ENCODE results near the gene TIGD2.

The TIGD2 gene

GRCh38 chr4:89117115-89117514 is 5.8 kb downstream of the TIGD2 start:
- H2BK5ac ChIP-seq (ENCODE audit: low read length), result no peak overlapping the region
- no peak overlapping the region for H3K23ac ChIP-seq (ENCODE audit: low read depth, low read length, poor library complexity)
- WGBS, 2 donors (ENCODE audit: extremely low coverage in 2 of 2, insufficient read length in 2 of 2, insufficient replicate concordance in 1 of 2), result no CpG with 5 or more reads among the region's 3 CpGs

GRCh38 chr4:89119166-89119565 is 7.8 kb downstream of the TIGD2 start:
- Histone ChIP-seq H2BK12ac (ENCODE audit: low read length) (no peak overlapping the region), H2BK15ac (ENCODE audit: low read length) (no peak overlapping the region), H3K27me3 (ENCODE audit: control insufficient read depth in 3 of 3, insufficient read depth in 3 of 3, low read depth in 1 of 3, low read length in 3 of 3) (no peaks in the 10 kb centered on the region), H3K9ac (ENCODE audit: low read depth, low read length, poor library complexity) (no peak overlapping the region), H4K8ac (ENCODE audit: low read depth, low read length) (no peak overlapping the region), H3K27ac (replicated peaks; ENCODE audit: low read length) (no peak overlapping the region), H3K14ac (ENCODE audit: low read length) (no peak overlapping the region), H2AK5ac (ENCODE audit: low read depth, low read length) (no peak overlapping the region), H2BK5ac (ENCODE audit: low read length) (no peak overlapping the region), H3K36me3 (replicated peaks in 1 of 2; ENCODE audit: control insufficient read depth in 2 of 2, insufficient read depth in 2 of 2, low read length in 2 of 2) (peaks cover under 1 to 19% of the 10 kb centered on the region in 2 donors), H3K4me3 (ENCODE audit: low read length in 2 of 2) (no peak overlapping the region), H3K4ac (ENCODE audit: low read length) (no peak overlapping the region), H3K9me3 (replicated peaks in 1 of 2; ENCODE audit: control insufficient read depth in 2 of 2, insufficient read depth in 1 of 2, low read depth in 1 of 2, low read length in 2 of 2) (peaks cover under 1 to 2% of the 10 kb centered on the region in 2 donors), H3K4me2 (ENCODE audit: insufficient read depth, low read length, poor library complexity, severe bottlenecking) (no peak overlapping the region), H2AFZ (ENCODE audit: low read length) (no peak overlapping the region), H3K79me1 (ENCODE audit: low read depth, low read length) (no peaks in the 10 kb centered on the region), H3K18ac (ENCODE audit: low read length) (no peak overlapping the region), H3K4me1 (ENCODE audit: control insufficient read depth in 2 of 2, insufficient read depth in 1 of 2, low read depth in 1 of 2, low read length in 2 of 2) (no peaks in the 10 kb centered on the region), H2BK120ac (ENCODE audit: low read depth, low read length) (no peak overlapping the region), H3K23ac (ENCODE audit: low read depth, low read length, poor library complexity) (no peak overlapping the region), H4K91ac (ENCODE audit: low read depth, low read length, poor library complexity) (no peak overlapping the region)
- DNase-seq (ENCODE audit: low spot score), result no peak
- no CpG with 5 or more reads among the region's 1 CpG for WGBS, 2 donors (ENCODE audit: extremely low coverage in 2 of 2, insufficient read length in 2 of 2, insufficient replicate concordance in 1 of 2)

More at GRCh38 chr4:89117115-89117514, 5.8 kb downstream of the TIGD2 start:
- peaks cover 2 to 35% of the 10 kb centered on the region in 2 donors for H3K36me3 ChIP-seq (replicated peaks in 1 of 2; ENCODE audit: control insufficient read depth in 2 of 2, insufficient read depth in 2 of 2, low read length in 2 of 2)
- no peak overlapping the region for H3K9ac ChIP-seq (ENCODE audit: low read depth, low read length, poor library complexity)
- H2BK15ac ChIP-seq (ENCODE audit: low read length), result no peak overlapping the region
- H3K4me2 ChIP-seq (ENCODE audit: insufficient read depth, low read length, poor library complexity, severe bottlenecking), result no peak overlapping the region
- peaks cover 0 to 13% of the 10 kb centered on the region in 2 donors for H3K9me3 ChIP-seq (replicated peaks in 1 of 2; ENCODE audit: control insufficient read depth in 2 of 2, insufficient read depth in 1 of 2, low read depth in 1 of 2, low read length in 2 of 2)
- no peak overlapping the region for H3K27ac ChIP-seq (replicated peaks; ENCODE audit: low read length)
- H3K4me3 ChIP-seq (ENCODE audit: low read length in 2 of 2), result no peak overlapping the region
- no peak overlapping the region for H2BK12ac ChIP-seq (ENCODE audit: low read length)
- H3K18ac ChIP-seq (ENCODE audit: low read length), result no peak overlapping the region
- H3K79me1 ChIP-seq (ENCODE audit: low read depth, low read length), result no peaks in the 10 kb centered on the region
- H3K4me1 ChIP-seq (ENCODE audit: control insufficient read depth in 2 of 2, insufficient read depth in 1 of 2, low read depth in 1 of 2, low read length in 2 of 2), result peaks cover 0 to 3% of the 10 kb centered on the region in 2 donors
- H3K14ac ChIP-seq (ENCODE audit: low read length), result no peak overlapping the region
- H4K8ac ChIP-seq (ENCODE audit: low read depth, low read length), result no peak overlapping the region
- H2AK5ac ChIP-seq (ENCODE audit: low read depth, low read length), result no peak overlapping the region
- H2AFZ ChIP-seq (ENCODE audit: low read length), result no peak overlapping the region
- no peak overlapping the region for H3K4ac ChIP-seq (ENCODE audit: low read length)
- H2BK120ac ChIP-seq (ENCODE audit: low read depth, low read length), result no peak overlapping the region
- no peaks in the 10 kb centered on the region for H3K27me3 ChIP-seq (ENCODE audit: control insufficient read depth in 3 of 3, insufficient read depth in 3 of 3, low read depth in 1 of 3, low read length in 3 of 3)
- no peak for DNase-seq (ENCODE audit: low spot score)
- no peak overlapping the region for H4K91ac ChIP-seq (ENCODE audit: low read depth, low read length, poor library complexity)

GRCh38 chr4:89119836-89120235 is 8.5 kb downstream of the TIGD2 start:
- Histone ChIP-seq H3K4me1 (ENCODE audit: control insufficient read depth in 2 of 2, insufficient read depth in 1 of 2, low read depth in 1 of 2, low read length in 2 of 2) (no peaks in the 10 kb centered on the region), H3K4me3 (ENCODE audit: low read length in 2 of 2) (no peak overlapping the region), H3K9ac (ENCODE audit: low read depth, low read length, poor library complexity) (no peak overlapping the region), H3K27me3 (ENCODE audit: control insufficient read depth in 3 of 3, insufficient read depth in 3 of 3, low read depth in 1 of 3, low read length in 3 of 3) (no peaks in the 10 kb centered on the region), H3K79me1 (ENCODE audit: low read depth, low read length) (no peaks in the 10 kb centered on the region), H2AK5ac (ENCODE audit: low read depth, low read length) (no peak overlapping the region), H3K4ac (ENCODE audit: low read length) (no peak overlapping the region), H2BK12ac (ENCODE audit: low read length) (no peak overlapping the region), H4K91ac (ENCODE audit: low read depth, low read length, poor library complexity) (no peak overlapping the region), H3K18ac (ENCODE audit: low read length) (no peak overlapping the region), H3K27ac (replicated peaks; ENCODE audit: low read length) (no peak overlapping the region), H2BK120ac (ENCODE audit: low read depth, low read length) (no peak overlapping the region), H3K14ac (ENCODE audit: low read length) (no peak overlapping the region), H2BK15ac (ENCODE audit: low read length) (no peak overlapping the region), H2BK5ac (ENCODE audit: low read length) (no peak overlapping the region), H4K8ac (ENCODE audit: low read depth, low read length) (no peak overlapping the region), H3K4me2 (ENCODE audit: insufficient read depth, low read length, poor library complexity, severe bottlenecking) (no peak overlapping the region), H3K23ac (ENCODE audit: low read depth, low read length, poor library complexity) (no peak overlapping the region), H2AFZ (ENCODE audit: low read length) (no peak overlapping the region), H3K36me3 (replicated peaks in 1 of 2; ENCODE audit: control insufficient read depth in 2 of 2, insufficient read depth in 2 of 2, low read length in 2 of 2) (peaks cover 0 to 15% of the 10 kb centered on the region in 2 donors), H3K9me3 (replicated peaks in 1 of 2; ENCODE audit: control insufficient read depth in 2 of 2, insufficient read depth in 1 of 2, low read depth in 1 of 2, low read length in 2 of 2) (peaks cover 0 to 2% of the 10 kb centered on the region in 2 donors)
- no peak for DNase-seq (ENCODE audit: low spot score)
- no CpG with 5 or more reads among the region's 3 CpGs for WGBS, 2 donors (ENCODE audit: extremely low coverage in 2 of 2, insufficient read length in 2 of 2, insufficient replicate concordance in 1 of 2)

GRCh38 chr4:89121387-89122068 is 10.2 kb downstream of the TIGD2 start:
- Histone ChIP-seq H3K4ac (ENCODE audit: low read length) (no peak overlapping the region), H2BK120ac (ENCODE audit: low read depth, low read length) (no peak overlapping the region), H3K4me3 (ENCODE audit: low read length in 2 of 2) (no peak overlapping the region), H4K8ac (ENCODE audit: low read depth, low read length) (no peak overlapping the region), H3K18ac (ENCODE audit: low read length) (no peak overlapping the region), H3K14ac (ENCODE audit: low read length) (no peak overlapping the region), H3K27ac (replicated peaks; ENCODE audit: low read length) (no peak overlapping the region), H3K23ac (ENCODE audit: low read depth, low read length, poor library complexity) (no peak overlapping the region), H2BK12ac (ENCODE audit: low read length) (no peak overlapping the region), H4K91ac (ENCODE audit: low read depth, low read length, poor library complexity) (no peak overlapping the region), H3K9me3 (replicated peaks in 1 of 2; ENCODE audit: control insufficient read depth in 2 of 2, insufficient read depth in 1 of 2, low read depth in 1 of 2, low read length in 2 of 2) (peaks cover 0 to 2% of the 10 kb centered on the region in 2 donors), H3K9ac (ENCODE audit: low read depth, low read length, poor library complexity) (no peak overlapping the region), H2AK5ac (ENCODE audit: low read depth, low read length) (no peak overlapping the region), H3K79me1 (ENCODE audit: low read depth, low read length) (no peaks in the 10 kb centered on the region), H2BK5ac (ENCODE audit: low read length) (no peak overlapping the region), H3K27me3 (ENCODE audit: control insufficient read depth in 3 of 3, insufficient read depth in 3 of 3, low read depth in 1 of 3, low read length in 3 of 3) (no peaks in the 10 kb centered on the region), H3K36me3 (replicated peaks in 1 of 2; ENCODE audit: control insufficient read depth in 2 of 2, insufficient read depth in 2 of 2, low read length in 2 of 2) (peaks cover 0 to 8% of the 10 kb centered on the region in 2 donors), H2BK15ac (ENCODE audit: low read length) (no peak overlapping the region), H3K4me1 (ENCODE audit: control insufficient read depth in 2 of 2, insufficient read depth in 1 of 2, low read depth in 1 of 2, low read length in 2 of 2) (no peaks in the 10 kb centered on the region), H3K4me2 (ENCODE audit: insufficient read depth, low read length, poor library complexity, severe bottlenecking) (no peak overlapping the region), H2AFZ (ENCODE audit: low read length) (no peak overlapping the region)
- DNase-seq (ENCODE audit: low spot score), result no peak
- no CpG with 5 or more reads among the region's 3 CpGs for WGBS, 2 donors (ENCODE audit: extremely low coverage in 2 of 2, insufficient read length in 2 of 2, insufficient replicate concordance in 1 of 2)

Measured in neuronal stem cell (in vitro differentiated cells).